Uterus (tissue), 2 donors: ENCODE data around the gene PRKG1.

ENCODE experiments used
- CTCF ChIP-seq, 4 experiments: fragments of 200-600 bp in 2 of 4; fragments of 450-650 bp in 2 of 4; sonication (generic) in 2 of 4; IDR thresholded peaks; one replicate each; pipeline ENCODE4 v1.5.1; 2016 to 2019; ENCODE audit warnings: antibody characterized with exemption in 4 of 4, mild to moderate bottlenecking in 2 of 4, moderate library complexity in 1 of 4
- POLR2A ChIP-seq, 2 donors: fragments of 450-650 bp; IDR thresholded peaks; one replicate each; pipeline ENCODE4 v1.6.1; 2016; ENCODE audit warnings: antibody characterized with exemption in 2 of 2, mild to moderate bottlenecking in 1 of 2, moderate library complexity in 1 of 2

- no peak for TF ChIP-seq POLR2A (IDR thresholded peaks at IDR 0.05)
- TF ChIP-seq CTCF (IDR thresholded peaks at IDR 0.05) = no peak
Measured at GRCh38 chr10:52322323-52322722, 1248.0 kb downstream of the PRKG1 start.
